Left lung (tissue), 10 donors: ENCODE results near the gene SPCS1. TPM values are rescaled to one million over a fixed set of nuclear protein-coding genes. Genes with fewer than 3 reads are reported as not detected.
"Not testable (repeated sequence)": the region's sequence is repeated elsewhere in the genome, so short reads cannot be mapped to it uniquely, and the experiment has no call there.

ENCODE experiments used
- ATAC-seq: fragments of 200-7000 bp; cut with Tn5 transposase; one replicate; pipeline ENCODE4 v1.9.1; 2020; ENCODE audit warnings: moderate library complexity
- DNase-seq, 4 donors: peaks; one replicate each; pipeline ENCODE4 v3.0.0-alpha.2; 2013 to 2020
- H3K27ac ChIP-seq, 2 donors: fragments of 200-600 bp; sonication (generic) in 1 of 2; one replicate each; pipeline versions ENCODE4 v1.5.0 to v1.8.0; 2020 to 2021
- H3K27me3 ChIP-seq, 2 donors: fragments of 200-600 bp; sonication (generic) in 1 of 2; one replicate each; pipeline versions ENCODE4 v1.5.0 to v1.8.0; 2020 to 2021
- H3K36me3 ChIP-seq, 2 donors: fragments of 200-600 bp; sonication (generic) in 1 of 2; one replicate each; pipeline versions ENCODE4 v1.5.0 to v1.8.0; 2020 to 2021
- H3K4me1 ChIP-seq, 2 donors: fragments of 200-600 bp; one replicate each; pipeline ENCODE4 v1.8.0; 2021
- H3K4me3 ChIP-seq, 2 donors: fragments of 200-600 bp; sonication (generic) in 1 of 2; one replicate each; pipeline versions ENCODE4 v1.5.0 to v1.8.0; 2020 to 2021; ENCODE audit warnings: mild to moderate bottlenecking in 1 of 2
- H3K9me3 ChIP-seq, 2 donors: fragments of 200-600 bp; sonication (generic) in 1 of 2; one replicate each; pipeline versions ENCODE4 v1.5.0 to v1.8.0; 2020 to 2021
- CTCF ChIP-seq, 2 donors: fragments of 200-600 bp; sonication (generic) in 1 of 2; IDR thresholded peaks; one replicate each; pipeline versions ENCODE4 v1.5.0 to v1.8.0; 2021; ENCODE audit warnings: antibody characterized with exemption in 2 of 2
- intact Hi-C, 2 donors: fragments of 100-400 bp; cut with DNase I; formaldehyde crosslinking; loops; one replicate each; pipeline versions ENCODE4 v1.11.2 to v1.14.2; 2022
- polyA plus RNA-seq, 6 donors: library from polyadenylated mRNA; unstranded; fragments of 120-200 nt; gene quantifications; one replicate each; pipeline ENCODE4 v1.2.1, GENCODE V29; 2013; ENCODE audit not compliant: insufficient read length in 6 of 6
- total RNA-seq, 2 donors: library from RNA; stranded (reverse); fragmentation: NEBNext Ultra II Directional; extraction: Animal tissue kit (Norgen Biotek cat#: 25700); gene quantifications; one replicate each; pipeline ENCODE4 v1.2.1, GENCODE V29; 2021
- donor health status: DM: no; HTN: yes; CAD: no.
- donor health status: DM: no; HTN: no; CAD: no.

The SPCS1 gene
- total and polyA plus RNA-seq, 8 donors: 94.5 to 128 (median 112) TPM

- Histone ChIP-seq H3K9me3 (peaks cover 0 to 10% of the 10 kb centered on the region in 2 donors), H3K27me3 (no peaks in the 10 kb centered on the region), H3K4me1 (peaks cover 0 to 29% of the 10 kb centered on the region in 2 donors), H3K27ac (no peak overlapping the region), H3K36me3 (peaks cover 0 to 14% of the 10 kb centered on the region in 2 donors), H3K4me3 (no peak overlapping the region)
- ATAC-seq (no peak), DNase-seq (no peak)
- no peak for TF ChIP-seq CTCF (IDR thresholded peaks at IDR 0.05)
- intact Hi-C loops: no loop called here
These were observed 18.0 kb downstream of the SPCS1 start for GRCh38 chr3:52723935-52724334.

GRCh38 chr3:52724511-52724910 is 18.6 kb downstream of the SPCS1 start:
- Histone ChIP-seq H3K9me3 (peaks cover 0 to 16% of the 10 kb centered on the region in 2 donors), H3K4me3 (no peak overlapping the region), H3K4me1 (peaks cover 0 to 29% of the 10 kb centered on the region in 2 donors), H3K36me3 (peaks cover 0 to 20% of the 10 kb centered on the region in 2 donors), H3K27ac (no peak overlapping the region), H3K27me3 (no peaks in the 10 kb centered on the region)
- ATAC-seq (no peak), DNase-seq (no peak)
- TF ChIP-seq CTCF (IDR thresholded peaks at IDR 0.05): no peak
- intact Hi-C loops: no loop called here

- intact Hi-C loops, H3K4me1 ChIP-seq: not testable (repeated sequence)
These were observed 22.8 kb downstream of the SPCS1 start for GRCh38 chr3:52728753-52729152.

GRCh38 chr3:52730681-52731080 is 24.8 kb downstream of the SPCS1 start:
- no peaks in the 10 kb centered on the region for H3K4me1 ChIP-seq
- intact Hi-C loops: no loop called here
- H3K27ac ChIP-seq: no peak overlapping the region
- H3K27me3 ChIP-seq: no peaks in the 10 kb centered on the region
- DNase-seq (no peak), ATAC-seq (no peak)
- peaks cover 0 to 16% of the 10 kb centered on the region in 2 donors for H3K9me3 ChIP-seq
- TF ChIP-seq CTCF (IDR thresholded peaks at IDR 0.05): no peak
- peaks cover 0 to 69% of the 10 kb centered on the region in 2 donors for H3K36me3 ChIP-seq
- H3K4me3 ChIP-seq: no peak overlapping the region

More at GRCh38 chr3:52728753-52729152, 22.8 kb downstream of the SPCS1 start:
- peaks cover 0 to 16% of the 10 kb centered on the region in 2 donors for H3K9me3 ChIP-seq
- not testable (repeated sequence) for H3K4me3 ChIP-seq, ATAC-seq, H3K27ac ChIP-seq, H3K27me3 ChIP-seq, DNase-seq
- H3K36me3 ChIP-seq: peaks cover 0 to 50% of the 10 kb centered on the region in 2 donors

- Histone ChIP-seq H3K27ac (no peak overlapping the region), H3K9me3 (peaks cover 0 to 16% of the 10 kb centered on the region in 2 donors), H3K36me3 (peaks cover 0 to 78% of the 10 kb centered on the region in 2 donors), H3K27me3 (no peaks in the 10 kb centered on the region), H3K4me3 (no peak overlapping the region), H3K4me1 (no peaks in the 10 kb centered on the region)
- DNase-seq (no peak), ATAC-seq (no peak)
- TF ChIP-seq CTCF (IDR thresholded peaks at IDR 0.05): no peak
- intact Hi-C loops: no loop called here
These were observed 25.7 kb downstream of the SPCS1 start for GRCh38 chr3:52731590-52731989.

- no peak for DNase-seq
- TF ChIP-seq CTCF (IDR thresholded peaks at IDR 0.05): no peak
- no peak for ATAC-seq
- Histone ChIP-seq H3K27ac (no peak overlapping the region), H3K9me3 (peaks cover 0 to 12% of the 10 kb centered on the region in 2 donors), H3K36me3 (peaks cover 0 to 86% of the 10 kb centered on the region in 2 donors), H3K27me3 (no peaks in the 10 kb centered on the region), H3K4me3 (no peak overlapping the region), H3K4me1 (no peaks in the 10 kb centered on the region)
- intact Hi-C loops: no loop called here
These were observed 27.5 kb downstream of the SPCS1 start for GRCh38 chr3:52733256-52733891.
